ENCODE results near the gene U2AF1L4. TPM values are rescaled to one million over a fixed set of nuclear protein-coding genes. Genes with fewer than 3 reads are reported as not detected.
A peak's percentile ranks its signal among the peaks of the same experiment; 100 is the strongest.

U2AF1L4 gene
- polyA plus RNA-seq, 3 donors, result 15.2 to 20.9 (median 17.2) TPM

- no peak for DNase-seq (ENCODE audit: low read depth in 3 of 3, low spot score in 2 of 3)
Measured at GRCh38 chr19:35743640-35744429, 1.4 kb downstream of the U2AF1L4 start.

GRCh38 chr19:35742121-35742724, 3.0 kb downstream of the U2AF1L4 start, which contains the start of gene IGFLR1:
Gene IGFLR1, minus strand, starts transcription at chr19:35742452. Its CDS starts 1,272 bp downstream, at chr19:35741180.
- DNase-seq (ENCODE audit: low read depth in 3 of 3, low spot score in 2 of 3), result no peak

- no peak for DNase-seq (ENCODE audit: low read depth in 3 of 3, low spot score in 2 of 3)
Measured at GRCh38 chr19:35741203-35741515, 4.1 kb downstream of the U2AF1L4 start.

- peak; percentile 90 to 97 (median 97) for DNase-seq (ENCODE audit: low read depth in 3 of 3, low spot score in 2 of 3)
Measured at GRCh38 chr19:35740423-35741202, 4.6 kb downstream of the U2AF1L4 start.

- DNase-seq (ENCODE audit: low read depth in 3 of 3, low spot score in 2 of 3), result no peak
Measured at GRCh38 chr19:35740108-35740422, 5.2 kb downstream of the U2AF1L4 start.

- no peak for DNase-seq (ENCODE audit: low read depth in 3 of 3, low spot score in 2 of 3)
Measured at GRCh38 chr19:35739275-35740107, 5.7 kb downstream of the U2AF1L4 start.

GRCh38 chr19:35738887-35739229, 6.4 kb downstream of the U2AF1L4 start:
- DNase-seq (ENCODE audit: low read depth in 3 of 3, low spot score in 2 of 3), result no peak

- DNase-seq (ENCODE audit: low read depth in 3 of 3, low spot score in 2 of 3), result no peak
Measured at GRCh38 chr19:35738021-35738886, 7.0 kb downstream of the U2AF1L4 start.

- DNase-seq (ENCODE audit: low read depth in 3 of 3, low spot score in 2 of 3), result no peak
Measured at GRCh38 chr19:35736913-35737886, 8.0 kb downstream of the U2AF1L4 start.

- no peak for DNase-seq (ENCODE audit: low read depth in 3 of 3, low spot score in 2 of 3)
Measured at GRCh38 chr19:35734889-35735288, 10.3 kb downstream of the U2AF1L4 start.

- DNase-seq (ENCODE audit: low read depth in 3 of 3, low spot score in 2 of 3), result no peak
Measured at GRCh38 chr19:35734273-35734672, 10.9 kb downstream of the U2AF1L4 start.

- DNase-seq (ENCODE audit: low read depth in 3 of 3, low spot score in 2 of 3), result no peak
Measured at GRCh38 chr19:35733180-35734125, 11.8 kb downstream of the U2AF1L4 start.

- no peak for DNase-seq (ENCODE audit: low read depth in 3 of 3, low spot score in 2 of 3)
Measured at GRCh38 chr19:35732540-35733179, 12.6 kb downstream of the U2AF1L4 start.

GRCh38 chr19:35731779-35732405, 13.3 kb downstream of the U2AF1L4 start:
- no peak for DNase-seq (ENCODE audit: low read depth in 3 of 3, low spot score in 2 of 3)

GRCh38 chr19:35731353-35731752, 13.9 kb downstream of the U2AF1L4 start:
- DNase-seq (ENCODE audit: low read depth in 3 of 3, low spot score in 2 of 3), result no peak

GRCh38 chr19:35730326-35730725, 14.9 kb downstream of the U2AF1L4 start:
- no peak for DNase-seq (ENCODE audit: low read depth in 3 of 3, low spot score in 2 of 3)

GRCh38 chr19:35729763-35730162, 15.5 kb downstream of the U2AF1L4 start:
- no peak for DNase-seq (ENCODE audit: low read depth in 3 of 3, low spot score in 2 of 3)
